Measurements from ENCODE around the gene HS1BP3. TPM values are rescaled to one million over a fixed set of nuclear protein-coding genes. Genes with fewer than 3 reads are reported as not detected.

Gene HS1BP3
- total and polyA plus RNA-seq, 2 of the 4 experiments (the other 2 are of a cell fraction), result 9.0 to 14.8 TPM

DNA sequence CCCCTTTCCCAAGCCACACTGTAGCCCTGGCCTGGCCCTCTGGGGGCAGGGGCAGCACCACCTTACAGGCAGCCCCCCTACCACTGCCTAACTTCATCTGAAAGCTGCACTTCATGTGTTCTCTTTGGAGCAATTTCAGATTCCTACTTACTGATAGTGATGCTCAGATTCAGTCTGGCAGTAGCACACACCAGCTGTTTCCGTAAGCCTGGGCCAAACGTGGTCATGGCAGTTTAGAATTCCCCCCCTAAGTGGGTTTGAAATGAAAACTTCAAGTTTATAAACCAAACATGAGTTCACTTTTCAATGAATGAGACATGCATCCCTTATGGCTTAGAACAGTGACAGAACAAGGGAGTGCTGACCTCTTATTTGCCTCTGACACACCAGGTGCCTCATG is 45.5 kb upstream of the HS1BP3 start:
- ATAC-seq (ENCODE audit: low read depth), result no peak
- H3K14ac ChIP-seq (replicated peaks; ENCODE audit: low read depth, low read length), result no peak overlapping the region
- peaks cover 4% of the 10 kb centered on the region; the same call in 1 of the 2 replicates for H3K4me1 ChIP-seq (ENCODE audit: control insufficient read depth, insufficient read depth, low read length)
- CTCF ChIA-PET, result no interaction called here
- no peak overlapping the region for H3K4me2 ChIP-seq (ENCODE audit: low read depth, low read length)
- no peak overlapping the region for H4K8ac ChIP-seq (ENCODE audit: low read depth in 2 of 2, low read length in 2 of 2)
- no peaks in the 10 kb centered on the region for H3K9me1 ChIP-seq (ENCODE audit: insufficient read depth, low read length)
- H3K4ac ChIP-seq (ENCODE audit: low read depth, low read length), result no peak overlapping the region
- no peaks in the 10 kb centered on the region for H4K20me1 ChIP-seq (ENCODE audit: insufficient read depth, low read length)
- peaks cover 3% of the 10 kb centered on the region; the same call in 1 of the 2 replicates for H3K36me3 ChIP-seq (ENCODE audit: control insufficient read depth, insufficient read depth, low read length)
- H3K79me1 ChIP-seq (ENCODE audit: low read depth in 1 of 2, low read length in 2 of 2), result no peaks in the 10 kb centered on the region
- no peak for DNase-seq
- no peaks in the 10 kb centered on the region for H3K9me3 ChIP-seq (ENCODE audit: control insufficient read depth, insufficient read depth, low read length)
- no peak overlapping the region for H2BK20ac ChIP-seq (ENCODE audit: low read depth, low read length)
- H3K4me3 ChIP-seq (ENCODE audit: insufficient read depth, low read depth, low read length), result no peak overlapping the region
- no peak overlapping the region for H3K18ac ChIP-seq (ENCODE audit: low read depth, low read length)
- no peak overlapping the region for H2BK5ac ChIP-seq (ENCODE audit: low read depth, low read length, poor library complexity, severe bottlenecking)
- H3K27ac ChIP-seq (ENCODE audit: insufficient read depth, low read length), result no peak overlapping the region
- intact Hi-C loops (cut with micrococcal nuclease) (no loop called here), in situ Hi-C loops (cut with MboI; ENCODE audit: low sequenced_read_pairs) (no loop called here), dilution Hi-C loops (cut with HindIII; ENCODE audit: low sequenced_read_pairs, unreplicated experiment) (loop anchor here (25.0 kb wide), 1 partner anchor 241 kb away; no protein-coding TSS in a partner anchor)
- WGBS, 2 experiments (ENCODE audit: extremely low coverage in 2 of 2, insufficient read length in 1 of 2), result no CpG with 5 or more reads among the region's 2 CpGs
- H2AK9ac ChIP-seq (replicated peaks; ENCODE audit: low read depth, low read length, poor library complexity), result no peak overlapping the region
- H3K9ac ChIP-seq (ENCODE audit: low read depth, low read length), result no peak overlapping the region
- H3K56ac ChIP-seq (ENCODE audit: extremely low read depth, insufficient read depth, low read length), result no peak overlapping the region
- no peak overlapping the region for H2AK5ac ChIP-seq (ENCODE audit: low read depth, low read length)
- H3K27me3 ChIP-seq (ENCODE audit: control insufficient read depth, insufficient read depth, low read length), result no peaks in the 10 kb centered on the region
- BruUV-seq (replicated peaks), result no TSS peak
- no peak overlapping the region for H2BK15ac ChIP-seq (ENCODE audit: low read depth, low read length)
- no peak overlapping the region for H4K91ac ChIP-seq (ENCODE audit: insufficient read depth, low read depth, low read length)
- no peak overlapping the region for H3K23ac ChIP-seq (ENCODE audit: low read depth, low read length)
- H4K5ac ChIP-seq (ENCODE audit: low read depth, low read length), result no peak overlapping the region
- H2BK120ac ChIP-seq (ENCODE audit: low read depth, low read length), result no peak overlapping the region
- POLR2A ChIA-PET (ENCODE audit: unreplicated experiment), result no interaction called here
- H2AFZ ChIP-seq (replicated peaks; ENCODE audit: low read length, poor library complexity), result no peak overlapping the region
- TF ChIP-seq, protein P1, sequence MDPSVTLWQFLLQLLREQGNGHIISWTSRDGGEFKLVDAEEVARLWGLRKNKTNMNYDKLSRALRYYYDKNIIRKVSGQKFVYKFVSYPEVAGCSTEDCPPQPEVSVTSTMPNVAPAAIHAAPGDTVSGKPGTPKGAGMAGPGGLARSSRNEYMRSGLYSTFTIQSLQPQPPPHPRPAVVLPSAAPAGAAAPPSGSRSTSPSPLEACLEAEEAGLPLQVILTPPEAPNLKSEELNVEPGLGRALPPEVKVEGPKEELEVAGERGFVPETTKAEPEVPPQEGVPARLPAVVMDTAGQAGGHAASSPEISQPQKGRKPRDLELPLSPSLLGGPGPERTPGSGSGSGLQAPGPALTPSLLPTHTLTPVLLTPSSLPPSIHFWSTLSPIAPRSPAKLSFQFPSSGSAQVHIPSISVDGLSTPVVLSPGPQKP (IDR thresholded peaks at IDR 0.05; ENCODE audit: borderline replicate concordance, low read depth, low read length), result no peak
- TF ChIP-seq NFE2L2 (IDR thresholded peaks at IDR 0.05; ENCODE audit: low read depth, low read length), result no peak
- TF ChIP-seq SMC3 (IDR thresholded peaks at IDR 0.05; ENCODE audit: low read depth, low read length), result no peak
- TF ChIP-seq MAZ (IDR thresholded peaks at IDR 0.05; ENCODE audit: borderline replicate concordance, low read depth, low read length), result no peak
- no peak for TF ChIP-seq POLR2A (IDR thresholded peaks at IDR 0.05; ENCODE audit: low read depth, low read length)
- TF ChIP-seq CHD1 (IDR thresholded peaks at IDR 0.05; ENCODE audit: low read depth, low read length), result no peak
- no peak for TF ChIP-seq FOS (IDR thresholded peaks at IDR 0.05; ENCODE audit: low read depth, low read length)
- TF ChIP-seq, protein P2, sequence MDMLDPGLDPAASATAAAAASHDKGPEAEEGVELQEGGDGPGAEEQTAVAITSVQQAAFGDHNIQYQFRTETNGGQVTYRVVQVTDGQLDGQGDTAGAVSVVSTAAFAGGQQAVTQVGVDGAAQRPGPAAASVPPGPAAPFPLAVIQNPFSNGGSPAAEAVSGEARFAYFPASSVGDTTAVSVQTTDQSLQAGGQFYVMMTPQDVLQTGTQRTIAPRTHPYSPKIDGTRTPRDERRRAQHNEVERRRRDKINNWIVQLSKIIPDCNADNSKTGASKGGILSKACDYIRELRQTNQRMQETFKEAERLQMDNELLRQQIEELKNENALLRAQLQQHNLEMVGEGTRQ (IDR thresholded peaks at IDR 0.05; ENCODE audit: low read depth, low read length), result no peak
- TF ChIP-seq CEBPB (IDR thresholded peaks at IDR 0.05; ENCODE audit: low read depth, low read length), result no peak
- no peak for TF ChIP-seq BHLHE40 (IDR thresholded peaks at IDR 0.05; ENCODE audit: low read depth, low read length)
- no peak for TF ChIP-seq RCOR1 (IDR thresholded peaks at IDR 0.05; ENCODE audit: insufficient replicate concordance, low read length)
- no peak for TF ChIP-seq MXI1 (IDR thresholded peaks at IDR 0.05; ENCODE audit: borderline replicate concordance, low read depth, low read length)
- TF ChIP-seq RFX5 (IDR thresholded peaks at IDR 0.05; ENCODE audit: low read depth, low read length), result no peak
- TF ChIP-seq, protein P3, sequence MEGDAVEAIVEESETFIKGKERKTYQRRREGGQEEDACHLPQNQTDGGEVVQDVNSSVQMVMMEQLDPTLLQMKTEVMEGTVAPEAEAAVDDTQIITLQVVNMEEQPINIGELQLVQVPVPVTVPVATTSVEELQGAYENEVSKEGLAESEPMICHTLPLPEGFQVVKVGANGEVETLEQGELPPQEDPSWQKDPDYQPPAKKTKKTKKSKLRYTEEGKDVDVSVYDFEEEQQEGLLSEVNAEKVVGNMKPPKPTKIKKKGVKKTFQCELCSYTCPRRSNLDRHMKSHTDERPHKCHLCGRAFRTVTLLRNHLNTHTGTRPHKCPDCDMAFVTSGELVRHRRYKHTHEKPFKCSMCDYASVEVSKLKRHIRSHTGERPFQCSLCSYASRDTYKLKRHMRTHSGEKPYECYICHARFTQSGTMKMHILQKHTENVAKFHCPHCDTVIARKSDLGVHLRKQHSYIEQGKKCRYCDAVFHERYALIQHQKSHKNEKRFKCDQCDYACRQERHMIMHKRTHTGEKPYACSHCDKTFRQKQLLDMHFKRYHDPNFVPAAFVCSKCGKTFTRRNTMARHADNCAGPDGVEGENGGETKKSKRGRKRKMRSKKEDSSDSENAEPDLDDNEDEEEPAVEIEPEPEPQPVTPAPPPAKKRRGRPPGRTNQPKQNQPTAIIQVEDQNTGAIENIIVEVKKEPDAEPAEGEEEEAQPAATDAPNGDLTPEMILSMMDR (conservative IDR thresholded peaks at IDR 0.05; ENCODE audit: low read depth, low read length), result no peak
- TF ChIP-seq RAD21 (IDR thresholded peaks at IDR 0.05; ENCODE audit: low read length), result no peak
- no peak for TF ChIP-seq MAFK (IDR thresholded peaks at IDR 0.05; ENCODE audit: low read depth, low read length)
